Smooth muscle cell (in vitro differentiated cells): Measurements from ENCODE around the gene PLEKHG5. TPM values are rescaled to one million over a fixed set of nuclear protein-coding genes. Genes with fewer than 3 reads are reported as not detected.

Source experiments
- DNase-seq: peaks from one replicate; lab custom pipeline; 2025; ENCODE audit not compliant: unreplicated experiment; lab: John Stamatoyannopoulos, UW
- H2AFZ ChIP-seq: fragments of 200-600 bp; sonication (generic); 2 replicates; pipeline ENCODE4 v1.6.0; 2016; ENCODE audit warnings: antibody characterized with exemption, low read depth, mild to moderate bottlenecking
- H3F3A ChIP-seq: fragments of 200-600 bp; sonication (generic); 2 replicates; pipeline ENCODE4 v1.6.0; 2017; ENCODE audit warnings: antibody characterized with exemption, low read depth
- H3K27ac ChIP-seq: fragments of 200-600 bp; sonication (generic); 2 replicates; pipeline ENCODE4 v1.5.1; 2016; ENCODE audit warnings: low read depth, mild to moderate bottlenecking
- H3K27me3 ChIP-seq: fragments of 200-600 bp; sonication (generic); 2 replicates; pipeline ENCODE4 v1.6.1; 2016; ENCODE audit warnings: low read depth, mild to moderate bottlenecking
- H3K36me3 ChIP-seq: fragments of 200-600 bp; sonication (generic); 2 replicates; pipeline ENCODE4 v1.5.1; 2016; ENCODE audit warnings: low read depth
- H3K4me1 ChIP-seq: fragments of 200-600 bp; sonication (generic); 2 replicates; pipeline ENCODE4 v1.5.1; 2016; ENCODE audit warnings: low read depth
- H3K4me2 ChIP-seq: fragments of 200-600 bp; sonication (generic); 2 replicates; pipeline ENCODE4 v1.6.0; 2016; ENCODE audit warnings: mild to moderate bottlenecking
- H3K4me3 ChIP-seq: fragments of 200-600 bp; sonication (generic); 2 replicates; pipeline ENCODE4 v1.5.1; 2016; ENCODE audit warnings: mild to moderate bottlenecking
- H3K79me2 ChIP-seq: fragments of 200-600 bp; sonication (generic); 2 replicates; pipeline ENCODE4 v1.6.0; 2016; ENCODE audit warnings: low read depth, mild to moderate bottlenecking
- H3K9ac ChIP-seq: fragments of 200-600 bp; sonication (generic); 2 replicates; pipeline ENCODE4 v1.6.0; 2016; ENCODE audit warnings: low read depth
- H3K9me3 ChIP-seq: fragments of 200-600 bp; sonication (generic); replicated peaks from 2 replicates; pipeline ENCODE4 v1.5.1; 2016; ENCODE audit warnings: low read depth
- H4K20me1 ChIP-seq: fragments of 200-600 bp; sonication (generic); 2 replicates; pipeline ENCODE4 v1.6.0; 2016; ENCODE audit warnings: low read depth
- CTCF ChIP-seq: fragments of 200-600 bp; sonication (generic); IDR thresholded peaks from 2 replicates; pipeline ENCODE4 v1.5.1; 2017; ENCODE audit warnings: borderline replicate concordance, mild to moderate bottlenecking, antibody characterized with exemption; ENCODE audit not compliant: insufficient read depth, poor library complexity, severe bottlenecking
- WGBS: methylation state at CpG from one replicate; pipeline ENCODE4 v1.1.7; 2016; ENCODE audit warnings: low lambda C conversion rate; 5-methylcytosine and 5-hydroxymethylcytosine counted together
- polyA plus RNA-seq: library from polyadenylated mRNA; unstranded; fragments of >200 nt; fragmentation: Nextera tagmentation; extraction: Ambion mirVana; gene quantifications from 2 replicates; pipeline ENCODE4 v1.2.1, GENCODE V29; 2016
- total RNA-seq: library from RNA; depleted of rRNA; stranded (reverse); fragments of >200 nt; gene quantifications from 2 replicates; pipeline ENCODE4 v1.2.3, GENCODE V29; 2014

The PLEKHG5 gene
- total and polyA plus RNA-seq, 2 experiments from 2014 or later, result 10.6 to 14.5 TPM

DNA sequence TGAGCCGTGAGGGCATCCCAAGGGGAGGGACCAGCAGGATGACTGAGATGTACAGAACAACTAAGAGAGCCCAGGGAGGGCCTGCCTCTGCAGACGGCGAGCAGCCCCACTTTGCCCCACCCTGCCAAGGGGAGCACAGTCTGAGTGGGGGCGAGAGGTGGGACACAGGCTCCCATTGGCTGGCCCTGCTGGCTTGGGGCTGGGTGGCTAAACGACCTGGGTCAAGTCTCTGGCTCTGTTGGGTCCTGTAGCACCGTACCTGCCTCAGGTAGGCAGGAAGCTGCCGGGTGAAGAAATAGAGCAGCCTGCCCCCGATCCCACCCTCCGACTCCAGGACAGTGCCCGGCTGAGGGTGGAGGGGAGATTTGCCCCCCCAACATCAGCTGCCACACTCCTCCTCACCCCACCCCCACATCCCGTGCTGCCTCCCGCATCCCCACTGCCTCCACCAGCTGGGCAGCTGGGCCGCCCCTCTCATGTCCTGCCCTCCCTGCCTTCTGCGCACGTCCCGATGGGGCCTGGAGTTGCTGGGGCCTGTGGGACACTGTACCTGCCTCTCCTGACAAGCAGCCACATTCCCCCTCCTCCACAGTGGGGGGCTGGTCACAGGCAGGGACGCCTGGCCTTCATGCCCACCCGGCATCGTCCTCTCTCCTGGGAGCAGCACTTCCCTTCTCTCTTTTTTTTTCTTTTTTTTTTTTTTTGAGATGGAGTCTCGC is 12.6 kb upstream of the PLEKHG5 start:
- Histone ChIP-seq H3K9ac (no peak overlapping the region), H3K27me3 (no peaks in the 10 kb centered on the region), H4K20me1 (no peaks in the 10 kb centered on the region), H3K4me2 (no peak overlapping the region), H3K4me3 (no peak overlapping the region), H3K9me3 (no peaks in the 10 kb centered on the region), H3F3A (no peaks in the 10 kb centered on the region), H3K36me3 (no peaks in the 10 kb centered on the region), H3K4me1 (no peaks in the 10 kb centered on the region), H3K79me2 (no peaks in the 10 kb centered on the region), H3K27ac (no peak overlapping the region), H2AFZ (no peak overlapping the region)
- TF ChIP-seq CTCF, result no peak
- WGBS, result 81% methylated on average over 16 of the region's 20 CpGs
- DNase-seq, result no peak

- H3K9ac ChIP-seq, result no peak overlapping the region
- H2AFZ ChIP-seq, result no peak overlapping the region
- no peaks in the 10 kb centered on the region for H4K20me1 ChIP-seq
- H3K4me1 ChIP-seq, result peaks cover 9% of the 10 kb centered on the region
- no peaks in the 10 kb centered on the region for H3F3A ChIP-seq
- H3K4me3 ChIP-seq, result no peak overlapping the region
- H3K27me3 ChIP-seq, result no peaks in the 10 kb centered on the region
- H3K36me3 ChIP-seq, result no peaks in the 10 kb centered on the region
- H3K4me2 ChIP-seq, result no peak overlapping the region
- no peak overlapping the region for H3K27ac ChIP-seq
- DNase-seq, result no peak
- no peak for TF ChIP-seq CTCF
- H3K79me2 ChIP-seq, result no peaks in the 10 kb centered on the region
- WGBS, result 83% methylated on average over 31 of the region's 31 CpGs
- H3K9me3 ChIP-seq, result no peaks in the 10 kb centered on the region
Observed at GRCh38 chr1:6502000-6502891, 10.8 kb upstream of the PLEKHG5 start.

DNA sequence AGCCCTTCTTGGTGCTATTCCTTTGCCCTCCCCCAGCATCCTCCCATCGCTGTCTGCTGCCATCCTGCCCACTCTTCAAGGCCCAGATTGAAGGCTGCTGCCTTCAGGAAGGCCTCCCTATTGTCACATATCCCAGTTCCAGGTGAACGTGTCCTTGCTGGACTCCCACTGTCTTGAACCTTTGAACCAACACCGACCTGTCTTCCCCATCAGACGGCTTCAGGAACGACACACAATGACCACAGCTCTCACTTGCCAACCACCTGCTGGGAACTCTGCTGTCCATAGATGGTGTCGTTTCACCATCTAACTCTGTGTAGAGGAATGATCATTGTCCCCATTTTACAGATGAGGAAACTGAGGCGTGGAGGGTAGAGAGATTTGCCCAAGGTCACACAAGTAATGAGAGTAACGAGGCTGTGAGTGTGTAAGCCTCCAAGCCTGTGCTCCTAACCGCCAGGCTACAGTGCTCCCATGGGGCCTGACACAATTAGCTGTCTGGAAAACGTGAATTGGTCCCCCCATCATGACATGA is 9.9 kb upstream of the PLEKHG5 start:
- Histone ChIP-seq H3K4me1 (peaks cover 14% of the 10 kb centered on the region), H3K9ac (no peak overlapping the region), H3K9me3 (no peaks in the 10 kb centered on the region), H3K4me2 (no peak overlapping the region), H2AFZ (no peak overlapping the region), H3K27me3 (no peaks in the 10 kb centered on the region), H3K36me3 (no peaks in the 10 kb centered on the region), H3K27ac (no peak overlapping the region), H3K4me3 (no peak overlapping the region), H3F3A (no peaks in the 10 kb centered on the region), H3K79me2 (no peaks in the 10 kb centered on the region), H4K20me1 (no peaks in the 10 kb centered on the region)
- no peak for DNase-seq
- WGBS, result 90% methylated on average over 10 of the region's 10 CpGs
- TF ChIP-seq CTCF, result no peak
